Loucy (cell line): ENCODE results near the gene CCDC93.

ENCODE experiments used
- EZH2phosphoT487 ChIP-seq: fragments of 200-600 bp; IDR thresholded peaks from 2 replicates; pipeline ENCODE4 v1.6.1; 2018; ENCODE audit warnings: antibody characterized with exemption, mild to moderate bottlenecking, moderate library complexity, borderline replicate concordance
- TF ChIP-seq, protein P1 (sequence below): fragments of 200-600 bp; sonication (generic); conservative IDR thresholded peaks from 2 replicates; pipeline ENCODE4 v1.5.1; 2014; ENCODE audit warnings: mild to moderate bottlenecking, antibody characterized with exemption, low read length

DNA sequence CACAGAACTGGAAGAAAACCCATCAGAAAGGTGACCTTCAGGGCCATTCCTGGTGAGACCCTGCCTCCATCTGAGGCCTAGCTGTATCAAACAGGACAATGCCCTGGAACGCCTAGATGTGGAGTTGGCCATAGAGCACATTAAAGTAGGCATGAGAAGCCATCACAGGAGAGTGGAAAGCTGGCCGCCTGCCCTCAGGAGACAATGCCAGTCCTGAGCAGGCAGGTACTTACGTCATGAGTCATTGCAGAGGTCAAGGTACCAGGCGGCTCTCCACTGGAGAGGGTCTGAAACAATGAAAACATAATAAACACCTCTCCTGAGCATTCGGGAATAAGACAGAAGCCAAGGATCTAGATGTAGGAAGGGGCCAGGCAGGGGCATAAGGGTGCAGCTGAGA, 68.6 kb downstream of the CCDC93 start:
- TF ChIP-seq, protein P1, sequence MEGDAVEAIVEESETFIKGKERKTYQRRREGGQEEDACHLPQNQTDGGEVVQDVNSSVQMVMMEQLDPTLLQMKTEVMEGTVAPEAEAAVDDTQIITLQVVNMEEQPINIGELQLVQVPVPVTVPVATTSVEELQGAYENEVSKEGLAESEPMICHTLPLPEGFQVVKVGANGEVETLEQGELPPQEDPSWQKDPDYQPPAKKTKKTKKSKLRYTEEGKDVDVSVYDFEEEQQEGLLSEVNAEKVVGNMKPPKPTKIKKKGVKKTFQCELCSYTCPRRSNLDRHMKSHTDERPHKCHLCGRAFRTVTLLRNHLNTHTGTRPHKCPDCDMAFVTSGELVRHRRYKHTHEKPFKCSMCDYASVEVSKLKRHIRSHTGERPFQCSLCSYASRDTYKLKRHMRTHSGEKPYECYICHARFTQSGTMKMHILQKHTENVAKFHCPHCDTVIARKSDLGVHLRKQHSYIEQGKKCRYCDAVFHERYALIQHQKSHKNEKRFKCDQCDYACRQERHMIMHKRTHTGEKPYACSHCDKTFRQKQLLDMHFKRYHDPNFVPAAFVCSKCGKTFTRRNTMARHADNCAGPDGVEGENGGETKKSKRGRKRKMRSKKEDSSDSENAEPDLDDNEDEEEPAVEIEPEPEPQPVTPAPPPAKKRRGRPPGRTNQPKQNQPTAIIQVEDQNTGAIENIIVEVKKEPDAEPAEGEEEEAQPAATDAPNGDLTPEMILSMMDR, result no peak
- TF ChIP-seq EZH2phosphoT487, result no peak
